KBM-7 (cell line): Measurements from ENCODE around the gene BATF.
A peak's percentile ranks its signal among the peaks of the same experiment; 100 is the strongest.

Source experiments
- DNase-seq: peaks from one replicate; pipeline ENCODE4 v3.0.0-alpha.2; 2015
- in situ Hi-C: fragments of 300-500 bp; cut with MboI; formaldehyde crosslinking; loops from 2 replicates; pipeline ENCODE4 v1.14.3; 2020; ENCODE audit warnings: low sequenced_read_pairs, low pct_unique_long_range_greater_than_20kb, mixed read lengths

The BATF gene

DNA sequence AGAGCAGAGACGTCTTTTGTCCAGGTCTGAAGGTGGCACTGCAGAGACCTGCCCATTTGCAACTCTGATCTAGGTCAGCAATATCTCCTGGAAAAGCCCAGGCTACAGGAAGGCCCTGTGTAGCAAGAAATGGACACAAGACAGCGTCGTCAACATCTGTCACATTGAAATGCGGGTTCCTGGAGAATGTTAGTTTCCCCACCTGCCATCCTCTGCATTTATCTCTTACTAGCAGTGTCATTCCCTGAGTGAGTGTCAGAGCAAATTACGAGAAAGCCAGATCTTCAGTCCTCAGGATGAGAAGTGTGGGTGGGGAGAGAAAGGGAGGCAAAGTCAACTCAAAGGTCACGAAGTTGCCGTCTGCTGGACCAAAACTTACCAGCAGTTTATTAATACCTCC, 28.8 kb downstream of the BATF start:
- no peak for DNase-seq
- in situ Hi-C loops, result no loop called here

DNA sequence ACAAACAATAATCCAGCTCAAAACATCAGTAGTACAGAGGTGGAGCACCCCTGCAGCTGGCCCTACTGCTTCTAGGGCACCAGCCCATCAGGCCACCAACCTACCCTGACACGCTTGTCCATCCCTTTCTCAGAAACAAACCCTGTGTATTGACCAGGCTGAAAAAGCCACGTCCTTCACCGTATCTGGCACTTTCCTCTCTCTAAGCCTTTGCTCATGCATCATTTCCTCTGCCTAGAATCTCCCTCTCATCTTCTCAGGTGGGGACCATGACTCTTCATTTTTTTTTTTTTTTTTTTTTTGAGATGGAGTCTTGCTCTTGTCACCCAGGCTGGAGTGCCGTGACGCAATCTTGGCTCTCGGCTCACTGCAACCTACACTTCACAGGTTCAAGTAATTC, 30.9 kb downstream of the BATF start:
- no peak for DNase-seq
- in situ Hi-C loops, result no loop called here

DNA sequence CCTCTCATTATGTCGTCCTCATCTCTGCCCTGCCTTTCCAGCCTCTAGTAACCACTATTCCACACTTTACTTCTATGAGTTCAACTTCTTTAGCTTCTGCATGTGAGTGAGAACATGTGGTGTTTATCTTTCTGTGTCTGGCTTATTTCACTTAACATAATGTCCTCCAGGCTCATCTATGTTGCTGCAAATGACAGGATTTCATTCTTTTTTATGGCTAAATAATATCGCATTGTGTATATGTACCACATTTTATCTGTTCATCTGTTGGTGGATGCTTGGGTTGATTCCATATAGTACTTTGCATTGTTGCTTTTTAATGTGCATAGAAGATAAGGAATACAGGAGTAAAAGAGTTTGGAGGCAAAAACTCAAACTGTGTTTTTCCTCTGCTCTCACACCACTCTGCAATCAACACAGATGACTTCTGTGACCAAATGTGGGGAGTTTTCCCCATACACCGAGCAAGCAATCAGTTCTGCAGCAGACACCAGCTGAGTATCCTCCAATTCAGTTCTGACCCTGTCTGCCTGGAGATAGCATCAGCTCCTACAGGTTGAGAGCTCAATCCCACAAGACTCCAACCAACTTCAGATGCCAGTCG, 31.6 kb downstream of the BATF start:
- in situ Hi-C loops, result no loop called here

DNA sequence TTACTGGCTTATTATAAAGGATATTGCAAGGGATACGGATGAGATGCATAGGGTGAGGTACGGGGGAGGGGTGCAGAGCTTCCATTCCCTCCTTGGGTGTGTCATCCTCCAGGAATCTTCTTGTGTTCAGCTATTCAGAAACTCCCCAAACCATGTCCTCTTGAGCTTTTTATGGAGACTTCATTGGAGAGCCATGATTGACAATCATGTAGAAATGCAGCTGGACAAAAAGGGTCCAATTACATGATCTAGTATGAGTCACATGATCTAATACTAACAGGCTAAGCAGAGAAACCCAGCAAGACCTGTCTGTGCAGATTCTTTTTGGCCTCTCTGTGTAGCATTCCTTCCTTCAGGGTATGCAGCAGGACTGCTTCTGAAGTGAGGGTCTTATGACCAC, 32.2 kb downstream of the BATF start:
- in situ Hi-C loops, result no loop called here
- DNase-seq, result no peak

More for the DNA sequence above, 31.6 kb downstream of the BATF start:
- DNase-seq, result no peak

DNA sequence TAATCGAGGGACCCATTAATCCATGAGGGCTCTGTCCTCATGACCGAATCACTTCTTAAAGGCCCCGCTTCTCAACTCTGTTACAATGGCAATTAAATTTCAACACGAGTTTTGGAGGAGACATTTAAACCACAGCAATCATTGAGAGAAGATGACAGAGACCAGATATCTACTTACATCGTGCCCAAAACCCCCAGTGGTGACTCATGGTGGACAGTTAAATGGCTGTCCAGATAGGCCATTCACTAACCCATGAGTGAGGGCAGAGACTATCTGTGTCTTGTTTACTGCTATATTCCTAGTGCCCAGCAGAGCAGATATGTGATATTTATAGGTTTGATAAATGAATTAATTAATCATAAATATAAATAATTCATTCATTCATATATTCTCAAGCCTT, 36.2 kb downstream of the BATF start:
- in situ Hi-C loops, result no loop called here
- DNase-seq, result no peak

DNA sequence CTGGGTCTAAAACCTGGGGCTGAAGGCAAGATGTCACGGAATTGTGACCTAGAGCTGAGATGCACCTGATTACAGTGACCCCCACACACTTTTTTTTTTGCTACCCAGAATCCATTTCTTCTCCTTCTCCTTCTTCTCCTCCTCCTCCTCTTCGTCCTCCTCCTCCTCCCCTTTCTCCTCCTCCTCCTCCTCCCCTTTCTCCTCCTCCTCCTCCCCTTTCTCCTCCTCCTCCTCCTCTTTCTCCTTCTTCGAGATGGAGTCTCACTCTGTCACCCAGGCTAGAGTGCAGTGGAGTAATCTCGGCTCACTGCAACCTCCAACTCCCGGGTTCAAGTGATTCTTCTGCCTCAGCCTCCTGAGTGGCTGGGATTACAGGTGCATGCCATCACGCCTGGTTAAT, 36.8 kb downstream of the BATF start:
- in situ Hi-C loops, result no loop called here
- DNase-seq, result no peak

DNA sequence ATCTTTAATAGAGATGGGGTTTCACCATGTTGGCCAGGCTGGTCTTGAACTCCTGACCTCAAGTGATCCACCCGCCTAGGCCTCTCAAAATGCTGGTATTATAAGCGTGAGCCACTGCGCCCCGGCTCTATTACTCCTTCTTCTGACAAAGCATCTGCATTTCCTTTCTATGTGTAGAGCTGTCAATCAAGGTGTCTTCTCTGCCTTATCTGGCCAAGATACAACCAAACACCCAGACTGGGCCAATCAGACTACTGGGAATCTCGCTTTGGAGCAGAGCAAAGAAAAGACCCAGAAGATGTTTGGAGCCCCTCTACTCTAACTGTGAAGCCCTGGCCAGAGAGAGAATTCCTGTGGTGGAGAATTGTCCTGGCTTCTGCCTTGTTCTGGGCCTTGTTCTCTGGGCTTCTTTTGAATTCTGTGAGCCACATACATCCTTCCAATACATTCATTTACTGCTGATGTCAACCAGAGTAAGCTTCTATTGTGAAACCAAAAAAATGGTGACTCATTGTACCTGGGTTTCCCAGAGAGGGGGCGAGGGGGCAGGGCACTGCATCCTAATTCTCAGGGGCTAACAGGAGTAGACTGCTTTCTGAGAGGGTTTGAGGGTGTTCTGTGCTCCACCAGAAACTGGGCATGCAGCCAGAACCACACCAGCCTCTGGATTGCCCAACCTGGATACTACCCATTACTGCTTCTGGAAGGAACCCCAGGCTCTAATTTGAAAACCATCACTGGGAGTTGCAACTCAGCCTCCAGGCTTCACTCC, 37.4 kb downstream of the BATF start:
- DNase-seq, result peak; percentile 42
- in situ Hi-C loops, result no loop called here

DNA sequence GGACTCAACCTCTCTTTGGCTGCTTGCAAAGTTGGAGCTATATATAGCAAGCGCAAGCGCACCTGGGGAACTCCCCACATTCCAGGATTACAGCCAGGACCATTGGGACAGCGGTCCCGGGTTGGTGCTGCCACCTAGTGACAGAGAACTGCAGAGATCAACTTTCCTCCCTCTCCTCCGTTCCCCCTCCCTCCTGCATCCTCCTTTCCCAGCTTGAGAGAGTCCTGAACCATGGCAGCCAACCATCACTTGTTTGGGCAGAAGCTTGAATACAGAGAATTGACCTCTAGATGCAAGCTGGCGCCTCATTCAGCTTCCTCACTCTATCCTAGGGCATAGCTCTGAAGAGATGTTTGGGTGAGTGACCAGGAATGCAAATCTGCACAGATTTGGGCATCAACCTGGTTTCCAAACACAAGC, 38.8 kb downstream of the BATF start:
- in situ Hi-C loops, result no loop called here
- peak; percentile 68 for DNase-seq

DNA sequence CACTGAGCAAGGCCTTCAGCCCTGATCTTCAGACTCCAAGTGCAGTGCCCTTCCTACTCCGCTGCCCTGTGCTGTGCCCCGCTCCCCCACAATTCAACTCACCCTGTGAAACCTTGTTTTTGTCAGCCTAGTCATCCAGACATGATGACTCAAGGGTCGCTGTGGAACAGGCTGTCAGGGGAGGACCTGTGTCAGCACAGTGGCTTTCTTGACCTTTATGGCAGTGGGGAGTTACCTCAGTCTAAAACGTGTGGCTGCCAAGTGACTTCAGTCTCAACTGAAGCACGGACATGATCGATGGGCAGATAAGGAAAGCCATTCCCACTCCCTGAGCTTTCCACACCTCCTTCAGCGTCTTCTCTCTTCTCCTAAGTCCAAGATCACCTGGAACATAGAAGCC, 39.8 kb downstream of the BATF start:
- in situ Hi-C loops, result no loop called here
- no peak for DNase-seq

DNA sequence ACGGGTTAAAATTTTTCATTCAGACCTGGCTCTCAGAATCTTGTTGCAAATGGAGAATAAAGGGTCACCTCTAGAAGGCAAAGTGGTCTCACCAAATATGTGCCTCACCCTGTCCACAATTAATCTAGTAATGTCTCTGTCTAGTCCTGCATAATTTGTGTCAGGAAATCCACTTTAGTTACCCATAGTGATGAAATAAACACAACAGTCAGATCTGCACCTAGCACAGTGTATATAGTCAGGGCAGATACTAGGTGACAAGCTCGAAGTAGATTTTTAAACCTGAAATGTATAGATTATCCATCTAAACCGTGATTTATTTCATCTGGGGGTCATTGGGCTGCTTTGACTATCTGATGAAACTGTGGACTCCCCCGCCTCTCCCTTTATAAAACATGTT, 40.2 kb downstream of the BATF start:
- in situ Hi-C loops, result no loop called here
- DNase-seq, result no peak

DNA sequence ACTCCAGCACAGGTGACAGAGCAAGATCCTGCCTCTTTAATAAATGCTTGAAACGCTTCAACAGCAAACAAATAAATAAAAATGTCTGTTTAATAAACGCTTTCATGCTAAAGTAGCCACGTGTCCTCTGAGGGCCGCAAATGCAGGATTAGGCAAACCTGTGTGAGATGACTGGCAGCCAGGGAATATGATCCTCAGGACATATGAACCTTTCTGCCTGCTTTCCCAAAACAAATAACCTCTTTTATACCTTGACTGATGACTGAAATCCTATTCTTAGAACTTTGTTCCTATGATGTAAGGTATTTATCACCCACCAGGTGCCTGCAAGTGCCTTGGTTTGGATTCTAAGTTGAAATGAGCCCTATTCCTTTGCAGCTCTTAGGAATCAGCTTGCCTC, 41.7 kb downstream of the BATF start:
- in situ Hi-C loops, result no loop called here
- no peak for DNase-seq

DNA sequence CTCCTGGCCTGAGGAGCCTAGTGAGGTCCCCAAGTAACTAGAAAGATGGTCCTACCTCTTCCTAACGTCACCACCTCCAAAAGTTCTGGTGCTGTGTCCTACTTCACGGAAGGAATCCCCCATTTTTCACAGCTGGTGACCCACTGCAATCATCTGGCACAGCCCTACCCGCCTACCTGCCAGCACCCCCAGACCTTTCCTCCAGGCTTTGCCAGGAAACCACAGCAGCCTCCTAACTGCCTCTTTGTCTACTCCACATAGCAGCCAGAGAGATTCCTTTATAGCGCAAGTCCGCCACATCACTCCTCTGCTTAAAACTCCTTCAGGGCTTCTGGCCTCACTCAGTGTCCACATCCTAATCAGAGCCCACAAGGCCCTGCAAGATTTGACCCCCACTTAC, 42.8 kb downstream of the BATF start:
- in situ Hi-C loops, result no loop called here
- DNase-seq, result no peak

DNA sequence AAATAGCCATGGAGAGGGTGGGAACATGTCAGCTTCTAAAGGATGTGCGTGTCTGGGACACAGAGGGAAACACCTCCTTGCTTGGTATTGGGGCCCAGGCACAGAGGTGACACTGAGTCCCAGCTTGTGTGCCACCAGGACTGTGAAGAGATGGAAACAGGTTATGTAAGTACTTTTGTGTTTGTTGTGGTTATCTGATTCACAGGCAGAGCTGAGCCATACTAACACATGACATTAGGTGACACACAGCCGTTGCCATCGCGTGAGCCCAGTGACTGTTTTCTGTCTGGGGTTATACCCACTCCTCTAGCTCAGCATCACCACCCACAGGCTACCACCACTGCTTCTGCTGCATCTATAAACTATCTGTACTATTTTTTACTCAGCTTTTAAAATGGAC, 44.1 kb downstream of the BATF start:
- in situ Hi-C loops, result no loop called here
- no peak for DNase-seq

DNA sequence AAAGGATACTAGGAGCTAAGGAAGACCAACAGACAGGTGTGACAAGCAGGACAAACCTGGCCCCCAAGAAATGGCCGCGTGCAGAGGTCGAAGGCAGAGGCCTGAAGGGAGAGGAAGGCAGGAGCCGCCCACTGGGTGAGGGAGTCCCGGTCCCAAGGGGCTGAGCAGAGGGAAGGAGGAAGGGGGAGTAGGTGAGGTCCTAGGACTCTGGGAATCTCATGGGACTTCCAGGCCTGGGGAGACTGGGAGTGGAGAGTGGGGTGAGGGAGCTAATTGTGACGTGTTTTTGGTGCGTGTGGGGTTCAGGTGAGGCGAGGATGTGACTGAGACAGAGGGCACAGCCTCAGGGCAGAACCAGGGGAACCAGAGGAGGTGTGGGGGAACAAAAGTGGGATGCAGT, 44.5 kb downstream of the BATF start:
- no peak for DNase-seq
- in situ Hi-C loops, result no loop called here

DNA sequence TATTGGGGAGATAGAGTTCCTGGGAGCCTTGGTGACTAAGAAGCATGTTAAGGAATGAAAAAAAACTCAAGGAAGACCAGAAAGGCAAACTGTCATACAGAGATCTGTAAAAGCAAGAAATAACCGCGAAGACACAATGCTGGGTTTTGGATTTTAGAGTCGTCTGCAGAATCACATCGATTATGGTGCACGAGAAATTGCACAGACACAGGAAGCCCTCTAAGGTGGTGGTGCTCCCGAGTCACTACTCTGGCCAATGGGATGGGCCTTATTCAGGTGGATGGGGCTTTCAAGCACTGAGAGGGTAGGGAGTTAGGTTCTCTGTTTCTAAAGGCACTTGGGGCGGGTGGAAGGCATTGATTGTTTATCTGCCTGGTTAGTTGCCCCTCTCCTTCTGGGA, 45.9 kb downstream of the BATF start:
- in situ Hi-C loops, result no loop called here
- DNase-seq, result no peak

DNA sequence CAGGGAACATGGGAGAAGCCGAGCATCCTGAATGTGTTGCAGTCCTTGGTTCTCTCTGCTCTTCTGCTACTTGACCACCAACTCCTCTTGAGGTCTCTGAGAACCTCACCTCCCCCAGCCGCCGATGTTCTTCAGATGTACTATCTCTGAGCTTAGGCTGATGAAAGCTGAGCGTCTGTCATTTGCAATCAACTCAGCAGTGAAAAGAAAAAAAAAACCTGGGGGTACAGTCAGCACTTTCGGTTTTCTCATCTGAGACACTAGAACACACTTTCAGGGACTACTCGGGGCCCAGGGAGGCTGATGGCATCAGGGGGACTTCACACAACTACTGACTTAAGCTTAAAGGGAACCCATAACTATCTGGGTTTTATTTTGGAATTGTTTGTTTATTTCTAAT, 46.5 kb downstream of the BATF start:
- in situ Hi-C loops, result no loop called here
- DNase-seq, result no peak

DNA sequence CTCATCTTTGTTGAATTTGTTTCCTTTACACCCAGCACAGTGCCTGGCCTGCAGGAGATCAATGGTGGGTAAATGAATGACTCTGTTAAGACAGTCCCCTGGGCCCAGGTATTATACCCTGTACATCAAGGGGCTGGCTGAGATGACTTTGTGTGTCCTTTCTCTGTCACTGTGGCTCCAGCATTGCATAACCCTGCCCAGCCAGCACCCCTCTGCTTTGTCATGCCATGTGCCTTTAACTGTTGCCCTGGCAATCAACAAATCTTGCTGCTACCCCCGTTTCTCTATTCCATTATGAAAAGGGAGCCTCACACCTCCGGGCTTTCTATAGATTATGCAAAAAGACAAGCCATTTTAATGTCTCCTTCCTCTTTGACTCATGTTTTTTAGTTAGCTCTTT, 48.5 kb downstream of the BATF start:
- no peak for DNase-seq
- in situ Hi-C loops, result loop anchor here (10.0 kb wide), 1 partner anchor 74 kb away; no protein-coding TSS in a partner anchor

DNA sequence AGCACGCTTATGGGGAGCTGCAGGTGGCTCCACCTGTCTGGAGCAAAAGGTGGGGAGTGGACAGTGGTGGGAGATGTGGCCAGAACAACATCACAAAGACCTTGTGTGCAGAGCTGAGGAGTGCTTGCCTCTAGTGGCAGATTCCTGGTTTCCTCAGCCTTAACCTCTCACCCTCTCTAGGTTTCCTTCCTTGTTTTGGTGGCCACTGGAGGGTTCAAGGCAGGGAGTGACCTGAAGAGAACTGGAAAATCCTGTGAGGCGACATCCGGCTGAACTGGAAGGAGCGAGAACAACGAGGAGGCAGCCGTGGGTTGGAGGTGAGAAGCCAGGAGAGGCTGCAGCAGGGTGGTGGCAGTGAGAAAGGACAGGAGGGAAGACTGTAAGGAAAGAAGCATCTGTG, 49.8 kb downstream of the BATF start:
- in situ Hi-C loops, result loop anchor here (10.0 kb wide), 1 partner anchor 73 kb away; no protein-coding TSS in a partner anchor

DNA sequence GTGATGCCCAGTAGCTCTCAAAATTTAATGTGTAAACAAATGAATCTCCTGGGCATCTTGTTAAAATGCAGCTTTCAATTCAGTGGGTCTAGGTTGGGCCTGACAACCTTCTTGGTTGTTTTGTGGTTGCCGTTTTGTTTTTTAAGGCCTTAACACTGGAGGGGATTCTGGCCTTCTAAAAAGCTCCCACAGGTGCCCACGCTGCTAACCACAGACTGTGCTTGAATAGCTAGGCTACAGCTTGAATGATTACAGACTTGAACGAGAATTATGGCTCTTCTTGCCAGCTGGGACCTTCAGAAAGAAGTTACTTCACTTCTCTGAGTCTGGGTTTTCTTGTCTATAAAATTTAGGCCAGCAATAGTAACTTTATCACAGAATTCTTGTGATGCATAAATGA, 54.8 kb downstream of the BATF start:
- DNase-seq, result no peak
- in situ Hi-C loops, result loop anchor here (10.0 kb wide), 1 partner anchor 68 kb away; no protein-coding TSS in a partner anchor

More for the DNA sequence above, 49.8 kb downstream of the BATF start:
- DNase-seq, result no peak

DNA sequence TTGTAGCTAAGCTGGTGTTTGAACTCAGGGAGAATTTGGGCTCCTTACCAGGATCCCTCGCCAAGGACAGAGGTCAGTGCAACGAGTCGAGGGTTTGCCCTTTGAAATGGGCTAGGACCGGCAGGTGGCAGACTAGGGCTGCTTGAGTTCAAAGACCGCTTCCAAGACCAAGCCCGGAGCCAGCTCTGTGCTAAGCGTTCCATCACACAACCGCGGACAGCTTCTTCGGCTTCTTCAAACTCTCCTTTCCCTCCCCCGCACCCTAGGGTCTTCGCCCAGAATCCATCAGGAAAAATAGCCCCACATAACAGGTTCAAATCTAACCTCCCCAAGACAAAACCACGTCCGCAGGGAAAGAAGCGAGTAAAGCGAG, 55.4 kb downstream of the BATF start:
- DNase-seq, result peak; percentile 86
- in situ Hi-C loops, result loop anchor here (10.0 kb wide), 1 partner anchor 67 kb away; no protein-coding TSS in a partner anchor
